Testis (tissue), 2 donors: ENCODE data around the gene R3HCC1L.

Source experiments
- POLR2A ChIP-seq: fragments of 450-650 bp; IDR thresholded peaks from one replicate; pipeline ENCODE4 v1.6.1; 2017; ENCODE audit warnings: antibody characterized with exemption, mild to moderate bottlenecking, moderate library complexity
- TF ChIP-seq, protein P1 (sequence below), 3 experiments: fragments of 450-650 bp in 2 of 3; fragments of 200-600 bp in 1 of 3; sonication (generic) in 1 of 3; IDR thresholded peaks; one replicate each; pipeline ENCODE4 v1.5.1; 2016 to 2019; ENCODE audit warnings: antibody characterized with exemption in 3 of 3, mild to moderate bottlenecking in 2 of 3, moderate library complexity in 1 of 3

DNA sequence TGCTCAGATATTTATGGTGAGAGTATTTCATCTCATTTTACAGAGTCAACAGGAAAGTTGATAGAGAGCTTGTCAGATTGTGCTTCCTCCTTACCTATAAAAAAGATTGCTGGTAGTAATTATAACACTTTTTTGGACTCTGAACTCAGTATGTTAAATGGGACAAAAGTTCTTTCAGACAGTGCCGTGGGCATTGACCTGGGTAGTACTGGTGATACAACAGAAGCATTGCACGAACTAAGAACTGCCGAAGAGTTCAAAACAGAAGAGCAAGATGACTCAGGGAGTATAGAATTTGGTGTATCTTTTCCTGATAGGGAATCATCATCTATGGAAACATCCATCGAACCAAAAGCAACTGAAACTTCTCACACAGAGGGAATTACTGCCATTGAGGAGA, 75.0 kb downstream of the R3HCC1L start:
- TF ChIP-seq, protein P1, sequence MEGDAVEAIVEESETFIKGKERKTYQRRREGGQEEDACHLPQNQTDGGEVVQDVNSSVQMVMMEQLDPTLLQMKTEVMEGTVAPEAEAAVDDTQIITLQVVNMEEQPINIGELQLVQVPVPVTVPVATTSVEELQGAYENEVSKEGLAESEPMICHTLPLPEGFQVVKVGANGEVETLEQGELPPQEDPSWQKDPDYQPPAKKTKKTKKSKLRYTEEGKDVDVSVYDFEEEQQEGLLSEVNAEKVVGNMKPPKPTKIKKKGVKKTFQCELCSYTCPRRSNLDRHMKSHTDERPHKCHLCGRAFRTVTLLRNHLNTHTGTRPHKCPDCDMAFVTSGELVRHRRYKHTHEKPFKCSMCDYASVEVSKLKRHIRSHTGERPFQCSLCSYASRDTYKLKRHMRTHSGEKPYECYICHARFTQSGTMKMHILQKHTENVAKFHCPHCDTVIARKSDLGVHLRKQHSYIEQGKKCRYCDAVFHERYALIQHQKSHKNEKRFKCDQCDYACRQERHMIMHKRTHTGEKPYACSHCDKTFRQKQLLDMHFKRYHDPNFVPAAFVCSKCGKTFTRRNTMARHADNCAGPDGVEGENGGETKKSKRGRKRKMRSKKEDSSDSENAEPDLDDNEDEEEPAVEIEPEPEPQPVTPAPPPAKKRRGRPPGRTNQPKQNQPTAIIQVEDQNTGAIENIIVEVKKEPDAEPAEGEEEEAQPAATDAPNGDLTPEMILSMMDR (IDR thresholded peaks at IDR 0.05), result no peak
- no peak for TF ChIP-seq POLR2A
